Heart right ventricle (tissue), 16 donors: ENCODE results near the gene PACS2. TPM values are rescaled to one million over a fixed set of nuclear protein-coding genes. Genes with fewer than 3 reads are reported as not detected.

ENCODE experiments used
- ATAC-seq, 8 donors: fragments of 200-7000 bp; cut with Tn5 transposase; one replicate each; pipeline ENCODE4 v1.9.1; 2020; ENCODE audit warnings: mild to moderate bottlenecking in 8 of 8, moderate library complexity in 8 of 8, moderate number of reproducible peaks in 1 of 8
- DNase-seq, 2 donors: peaks; one replicate each; pipeline ENCODE4 v3.0.0-alpha.2; 2020
- H3K27ac ChIP-seq, 10 donors: fragments of 200-600 bp; sonication (generic) in 2 of 10; one replicate each; pipeline versions ENCODE4 v1.5.0 to v1.8.0; 2020 to 2022; ENCODE audit warnings: mild to moderate bottlenecking in 3 of 10
- H3K27me3 ChIP-seq, 7 donors: fragments of 200-600 bp; one replicate each; pipeline ENCODE4 v1.8.0; 2021 to 2022; ENCODE audit warnings: mild to moderate bottlenecking in 2 of 7
- H3K36me3 ChIP-seq, 9 donors: fragments of 200-600 bp; sonication (generic) in 1 of 9; one replicate each; pipeline versions ENCODE4 v1.5.0 to v1.8.0; 2020 to 2022; ENCODE audit warnings: mild to moderate bottlenecking in 2 of 9
- H3K4me1 ChIP-seq, 9 donors: fragments of 200-600 bp; sonication (generic) in 1 of 9; one replicate each; pipeline versions ENCODE4 v1.5.0 to v1.8.0; 2020 to 2022; ENCODE audit warnings: mild to moderate bottlenecking in 4 of 9
- H3K4me3 ChIP-seq, 10 donors: fragments of 200-600 bp; sonication (generic) in 2 of 10; one replicate each; pipeline versions ENCODE4 v1.5.0 to v1.8.0; 2020 to 2022; ENCODE audit warnings: mild to moderate bottlenecking in 7 of 10, moderate library complexity in 2 of 10
- H3K9me3 ChIP-seq, 11 donors: fragments of 200-600 bp in 10 of 11; sonication (generic) in 2 of 11; one replicate each; pipeline versions ENCODE4 v1.5.0 to v1.8.0; 2013 to 2022; ENCODE audit warnings: mild to moderate bottlenecking in 2 of 11, control low read depth in 1 of 11, moderate library complexity in 1 of 11
- WGBS, 2 donors: extraction: QIAGEN DNeasy Blood & Tissue Kit; methylation state at CpG; one replicate each; pipeline ENCODE4 v1.1.7; 2013; ENCODE audit warnings: inconsistent platforms in 1 of 2; 5-methylcytosine and 5-hydroxymethylcytosine counted together
- intact Hi-C, 10 donors: fragments of 100-400 bp; cut with DNase I; formaldehyde crosslinking; loops; one replicate each; pipeline versions ENCODE4 v1.11.1 to v1.14.2; 2022
- polyA plus RNA-seq, 2 donors: library from polyadenylated mRNA; stranded (reverse); fragments of 200-250 nt; gene quantifications; one replicate each; pipeline ENCODE4 v1.2.3, GENCODE V29; 2013
- total RNA-seq, 10 donors: library from RNA; stranded (reverse); fragmentation: NEBNext Ultra II Directional in 3 of 10; extraction: Animal tissue kit (Norgen Biotek cat#: 25700) in 3 of 10; gene quantifications; one replicate each; pipeline versions ENCODE4 v1.2.1 to v1.2.4, GENCODE V29; 2021 to 2023
- TF ChIP-seq, protein P1 (sequence below), 9 donors: fragments of 200-600 bp; sonication (generic) in 2 of 9; IDR thresholded peaks; one replicate each; pipeline versions ENCODE4 v1.5.0 to v1.8.0; 2021 to 2022; ENCODE audit warnings: antibody characterized with exemption in 9 of 9, mild to moderate bottlenecking in 5 of 9, moderate library complexity in 1 of 9
- donor health status: Arrhythmogenic right ventricular cardiomyopathy.
- donor health status: ischemic (EF 13 %, LVEDD 7.1; RV severe dilation, severe dysfunction).
- donor health status: healthy with polysubstance abuse.
- donor health status: DM: no; HTN: yes; CAD: no.
- donor health status: DM: no; HTN: no; CAD: no.
- donor health status: ischemic (EF 25% LVEDD 6.9; RV normal size, moderate dysfunction).
- donor health status: ischemic (EF 25% LVEDD 5.7; RV mildly dilated, moderate dysfunction).
- donor health status: healthy.
- donor health status: DM: yes; HTN: yes; CAD: no.
- donor health status: Ischemic cardiomyopathy.
- donor health status: ischemic (EF 35%, LVEDD 5.7; RV mildly dilated, moderate dysfunction).
- donor health status: nonischemic (EF 11% LVEDD 7.7; RV severe dilation, severe dysfunction).
- donor health status: DM: yes; HTN: yes; CAD: no.
- donor health status: PGD.
- donor health status: ischemic (EF 29% LVEDD 5.4; RV normal size, mild dysfunction).
- donor health status: nonischemic (EF 23%, LVEDD 6.1; RV moderate dilation, normal function).

The PACS2 gene
- total and polyA plus RNA-seq, 12 donors, result 41.8 to 123 (median 54.6) TPM

DNA sequence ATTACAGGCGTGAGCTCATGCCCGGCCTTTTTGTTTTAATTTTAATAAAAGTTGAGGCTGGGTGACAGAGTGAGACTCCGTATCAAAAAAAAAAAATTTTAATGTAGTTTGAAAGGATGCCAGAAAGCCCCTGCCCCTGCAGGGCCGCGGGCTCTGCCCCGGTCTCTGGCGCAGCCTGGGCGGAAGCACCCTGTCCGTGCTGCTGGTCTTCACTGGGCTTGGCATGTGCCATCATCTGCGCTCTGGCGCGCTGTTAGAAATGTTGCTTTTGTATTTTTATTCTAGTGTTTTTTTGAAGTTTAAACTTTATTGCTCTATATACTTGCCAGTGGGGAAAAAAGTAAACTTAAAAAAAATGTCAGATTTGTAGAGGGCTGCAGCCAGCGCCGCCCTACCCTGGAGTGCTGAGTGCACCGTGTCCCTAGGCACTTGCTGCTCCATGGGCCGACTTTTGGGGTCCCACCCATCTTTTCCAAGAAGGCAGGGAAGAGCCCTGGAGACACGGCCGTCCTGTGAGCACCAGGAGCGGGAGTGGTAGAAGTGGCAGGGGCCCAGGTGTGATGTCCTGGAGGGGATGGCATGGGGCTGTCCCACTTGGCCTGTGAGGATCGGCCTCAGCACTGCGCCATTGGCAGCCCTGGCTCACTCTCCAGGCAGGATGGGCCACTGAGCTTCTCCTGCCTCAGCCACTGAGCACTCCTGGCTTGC lies 109.1 kb downstream of the PACS2 start:
- H3K9me3 ChIP-seq, result peaks cover 0 to 11% (median 0%) of the 10 kb centered on the region in 11 donors
- ATAC-seq (no peak), DNase-seq (no peak)
- H3K27ac ChIP-seq, result no peak overlapping the region
- intact Hi-C loops, result no loop called here
- H3K36me3 ChIP-seq, result peaks cover 0 to 22% (median 0%) of the 10 kb centered on the region in 9 donors
- TF ChIP-seq, protein P1, sequence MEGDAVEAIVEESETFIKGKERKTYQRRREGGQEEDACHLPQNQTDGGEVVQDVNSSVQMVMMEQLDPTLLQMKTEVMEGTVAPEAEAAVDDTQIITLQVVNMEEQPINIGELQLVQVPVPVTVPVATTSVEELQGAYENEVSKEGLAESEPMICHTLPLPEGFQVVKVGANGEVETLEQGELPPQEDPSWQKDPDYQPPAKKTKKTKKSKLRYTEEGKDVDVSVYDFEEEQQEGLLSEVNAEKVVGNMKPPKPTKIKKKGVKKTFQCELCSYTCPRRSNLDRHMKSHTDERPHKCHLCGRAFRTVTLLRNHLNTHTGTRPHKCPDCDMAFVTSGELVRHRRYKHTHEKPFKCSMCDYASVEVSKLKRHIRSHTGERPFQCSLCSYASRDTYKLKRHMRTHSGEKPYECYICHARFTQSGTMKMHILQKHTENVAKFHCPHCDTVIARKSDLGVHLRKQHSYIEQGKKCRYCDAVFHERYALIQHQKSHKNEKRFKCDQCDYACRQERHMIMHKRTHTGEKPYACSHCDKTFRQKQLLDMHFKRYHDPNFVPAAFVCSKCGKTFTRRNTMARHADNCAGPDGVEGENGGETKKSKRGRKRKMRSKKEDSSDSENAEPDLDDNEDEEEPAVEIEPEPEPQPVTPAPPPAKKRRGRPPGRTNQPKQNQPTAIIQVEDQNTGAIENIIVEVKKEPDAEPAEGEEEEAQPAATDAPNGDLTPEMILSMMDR (IDR thresholded peaks at IDR 0.05), result no peak
- no peak overlapping the region for H3K4me3 ChIP-seq
- peaks cover 17 to 47% (median 38%) of the 10 kb centered on the region in 9 donors for H3K4me1 ChIP-seq
- H3K27me3 ChIP-seq, result no peaks in the 10 kb centered on the region
- 95% methylated on average over 21 of the region's 21 CpGs for WGBS, 2 donors

DNA sequence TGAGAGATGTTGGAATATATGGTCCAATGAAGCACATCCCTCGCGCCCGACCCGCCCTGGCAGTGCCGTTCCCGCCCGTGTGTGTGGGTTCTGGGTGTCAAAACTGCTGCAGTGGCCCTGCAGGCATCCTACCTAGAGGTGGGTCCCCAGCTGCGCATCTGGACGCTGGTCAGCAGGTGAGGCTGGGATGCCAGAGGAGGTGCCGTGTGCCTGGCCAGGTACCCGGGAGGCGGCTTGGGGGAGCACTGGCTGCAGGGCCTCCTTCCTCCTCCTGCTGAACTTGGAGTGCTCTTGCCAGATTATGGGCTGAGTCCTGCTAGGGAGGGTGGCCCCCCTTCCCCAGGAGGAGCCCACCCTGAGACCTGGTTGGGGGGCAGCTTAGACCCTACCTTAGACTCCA lies 110.3 kb downstream of the PACS2 start:
- Histone ChIP-seq H3K36me3 (peaks cover 0 to 22% (median 0%) of the 10 kb centered on the region in 9 donors), H3K4me3 (no peak overlapping the region), H3K27ac (no peak overlapping the region), H3K9me3 (peaks cover 0 to 11% (median 0%) of the 10 kb centered on the region in 11 donors), H3K4me1 (peaks cover 10 to 46% (median 30%) of the 10 kb centered on the region in 9 donors), H3K27me3 (no peaks in the 10 kb centered on the region)
- WGBS, 2 donors, result 96 to 99% methylated on average over 12 of the region's 12 CpGs
- no peak for ATAC-seq
- DNase-seq, result no peak
- TF ChIP-seq, protein P1 (IDR thresholded peaks at IDR 0.05), result no peak
- intact Hi-C loops, result no loop called here

DNA sequence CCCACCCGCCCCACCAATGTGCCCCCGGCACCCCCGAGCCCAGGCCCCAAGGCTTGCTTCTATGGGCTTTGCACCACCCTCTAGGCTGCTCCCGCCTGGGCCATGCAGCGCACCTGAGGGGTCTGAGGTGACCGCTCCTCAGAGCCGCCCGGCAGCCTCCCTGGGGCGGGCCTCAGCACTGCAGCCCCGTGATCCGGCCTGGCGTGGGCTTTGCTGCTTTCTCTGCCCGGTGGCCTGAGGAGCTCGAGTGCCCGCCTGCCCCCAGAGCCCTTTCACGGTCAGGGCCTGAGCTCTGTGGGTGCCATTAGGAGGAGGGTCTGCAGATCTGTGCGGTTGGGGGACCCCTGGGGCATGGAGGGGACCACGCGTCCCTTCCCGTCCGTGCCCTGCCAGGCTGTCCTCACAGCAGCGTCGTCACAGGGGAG lies 111.3 kb downstream of the PACS2 start:
- intact Hi-C loops, result no loop called here

DNA sequence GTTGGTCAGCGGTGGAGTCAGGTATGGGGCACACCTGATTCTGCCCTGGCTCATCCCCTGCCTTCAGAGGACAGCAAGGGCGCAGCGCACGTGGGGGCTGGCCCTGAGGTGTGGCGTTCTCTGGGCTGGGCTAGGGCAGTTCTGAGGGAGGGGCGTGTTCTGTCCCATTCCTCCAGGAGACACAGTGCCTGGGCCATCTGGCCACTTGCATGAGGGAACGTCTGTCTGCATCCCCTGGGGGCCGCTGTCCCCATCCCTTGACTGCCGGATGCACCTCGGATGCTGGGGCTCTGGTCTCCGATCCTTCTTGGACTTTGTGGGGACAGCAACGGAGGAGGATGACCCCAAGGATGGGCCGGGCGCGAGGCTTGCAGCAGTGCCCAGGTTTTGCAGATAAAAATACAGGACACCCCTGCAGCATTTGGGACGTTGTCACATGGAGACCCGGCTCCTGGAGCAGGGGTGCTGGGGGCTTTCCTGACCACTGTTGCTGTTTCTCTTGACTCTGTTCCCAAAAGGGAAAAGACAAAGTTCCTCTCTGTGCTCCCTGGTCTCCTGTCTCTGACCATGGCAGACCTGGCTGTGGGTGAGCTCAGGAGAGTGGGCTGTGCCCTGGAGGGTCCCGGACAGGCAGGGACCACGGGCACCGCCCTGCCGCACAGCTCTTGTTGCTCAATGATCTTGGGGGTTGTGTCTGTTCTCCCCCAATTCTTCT lies 112.0 kb downstream of the PACS2 start:
- ATAC-seq (no peak), DNase-seq (no peak)
- no peaks in the 10 kb centered on the region for H3K27me3 ChIP-seq
- H3K27ac ChIP-seq, result no peak overlapping the region
- 96% methylated on average over 21 of the region's 21 CpGs for WGBS, 2 donors
- no peak overlapping the region for H3K4me3 ChIP-seq
- H3K4me1 ChIP-seq, result peaks cover 7 to 45% (median 28%) of the 10 kb centered on the region in 9 donors
- intact Hi-C loops, result no loop called here
- TF ChIP-seq, protein P1 (IDR thresholded peaks at IDR 0.05), result no peak
- peaks cover 0 to 19% (median 4%) of the 10 kb centered on the region in 11 donors for H3K9me3 ChIP-seq
- peaks cover 0 to 28% (median 6%) of the 10 kb centered on the region in 9 donors for H3K36me3 ChIP-seq

More for the DNA sequence above, 111.3 kb downstream of the PACS2 start:
- DNase-seq, result no peak
- H3K36me3 ChIP-seq, result peaks cover 0 to 23% (median 1%) of the 10 kb centered on the region in 9 donors
- H3K9me3 ChIP-seq, result peaks cover 0 to 11% (median 0%) of the 10 kb centered on the region in 11 donors
- H3K4me1 ChIP-seq, result peaks cover 7 to 49% (median 33%) of the 10 kb centered on the region in 9 donors
- WGBS, 2 donors, result 92 to 93% methylated on average over 23 of the region's 23 CpGs
- H3K27ac ChIP-seq, result no peak overlapping the region
- TF ChIP-seq, protein P1 (IDR thresholded peaks at IDR 0.05), result no peak
- H3K27me3 ChIP-seq, result no peaks in the 10 kb centered on the region
- H3K4me3 ChIP-seq, result no peak overlapping the region
- ATAC-seq, result no peak
